ENCODE data around the gene ZAP70. TPM values are rescaled to one million over a fixed set of nuclear protein-coding genes. Genes with fewer than 3 reads are reported as not detected.

The ZAP70 gene
- polyA plus RNA-seq, 2 donors: 3.9 to 5.0 TPM

Other genes starting within 250 kb of the ZAP70 start
- gene ANKRD36B, start 123.7 kb upstream of the ZAP70 start, polyA plus RNA-seq: 10 to 100 TPM in 1 of 2 donors, 1 to 10 TPM in 1; 1.8 to 14.3 TPM
- gene COX5B, start 67.5 kb upstream of the ZAP70 start, polyA plus RNA-seq: 100 to 1,000 TPM; 442 to 656 TPM
- gene ACTR1B, start 49.5 kb upstream of the ZAP70 start, polyA plus RNA-seq: 10 to 100 TPM; 39.2 to 40.9 TPM
- 10 to 100 TPM in 1 of 2 donors, 1 to 10 TPM in 1; 1.8 to 14.3 TPM for gene C2orf92, start 43.9 kb upstream of the ZAP70 start, polyA plus RNA-seq